ENCODE measurements around the gene NTRK1. TPM values are rescaled to one million over a fixed set of nuclear protein-coding genes. Genes with fewer than 3 reads are reported as not detected.
A peak's percentile ranks its signal among the peaks of the same experiment; 100 is the strongest.

The NTRK1 gene
- total RNA-seq = 1.8 TPM

GRCh38 chr1:156860628-156861423 is at the start of gene NTRK1:
Gene NTRK1, plus strand, starts transcription at chr1:156860865. Its CDS starts 70 bp downstream, at chr1:156860935.
- DNase-seq (ENCODE audit: low spot score) (no peak), ATAC-seq (peak; percentile 41)
- intact Hi-C loops (cut with DNase I) = loop anchor here (10.0 kb wide), 1 partner anchor 166 kb away; no protein-coding TSS in a partner anchor

- no peak for ATAC-seq
Observed at GRCh38 chr1:156811168-156811567, 49.5 kb upstream of the NTRK1 start.

GRCh38 chr1:156812293-156812990 is 48.2 kb upstream of the NTRK1 start:
- intact Hi-C loops (cut with DNase I) = no loop called here
- ATAC-seq (no peak), DNase-seq (ENCODE audit: low spot score) (peak; percentile 35)

More at GRCh38 chr1:156811168-156811567, 49.5 kb upstream of the NTRK1 start:
- peak; percentile 54 for DNase-seq (ENCODE audit: low spot score)
- intact Hi-C loops (cut with DNase I) = no loop called here

GRCh38 chr1:156813298-156813697 is 47.4 kb upstream of the NTRK1 start:
- DNase-seq (ENCODE audit: low spot score) (no peak), ATAC-seq (peak; percentile 1)
- intact Hi-C loops (cut with DNase I) = no loop called here

GRCh38 chr1:156813750-156814570 is 46.7 kb upstream of the NTRK1 start:
- ATAC-seq = peak; percentile 85
- DNase-seq (ENCODE audit: low spot score) = peak; percentile 80

GRCh38 chr1:156814571-156815260 is 45.9 kb upstream of the NTRK1 start:
- DNase-seq (ENCODE audit: low spot score) (peak; percentile 61), ATAC-seq (no peak)
- intact Hi-C loops (cut with DNase I) = no loop called here

More at GRCh38 chr1:156813750-156814570, 46.7 kb upstream of the NTRK1 start:
- intact Hi-C loops (cut with DNase I) = no loop called here

GRCh38 chr1:156815307-156815826 is 45.3 kb upstream of the NTRK1 start:
- peak; percentile 90 for ATAC-seq
- intact Hi-C loops (cut with DNase I) = no loop called here
- DNase-seq (ENCODE audit: low spot score) = peak; percentile 62

- intact Hi-C loops (cut with DNase I) = no loop called here
- ATAC-seq (peak; percentile 9), DNase-seq (ENCODE audit: low spot score) (peak; percentile 50)
Observed at GRCh38 chr1:156815961-156816422, 44.7 kb upstream of the NTRK1 start.

- DNase-seq (ENCODE audit: low spot score) (peak; percentile 62), ATAC-seq (peak; percentile 27)
- intact Hi-C loops (cut with DNase I) = no loop called here
Observed at GRCh38 chr1:156816561-156817328, 43.9 kb upstream of the NTRK1 start, which contains the start of gene SH2D2A. Gene SH2D2A, minus strand, starts transcription at chr1:156816848. Its CDS starts 140 bp downstream, at chr1:156816708.

GRCh38 chr1:156821801-156822200 is 38.9 kb upstream of the NTRK1 start:
- ATAC-seq = no peak
- DNase-seq (ENCODE audit: low spot score) = no peak
- intact Hi-C loops (cut with DNase I) = no loop called here

GRCh38 chr1:156822680-156823079 is 38.0 kb upstream of the NTRK1 start:
- ATAC-seq = no peak
- intact Hi-C loops (cut with DNase I) = no loop called here
- DNase-seq (ENCODE audit: low spot score) = no peak

GRCh38 chr1:156823210-156823790 is 37.4 kb upstream of the NTRK1 start:
- intact Hi-C loops (cut with DNase I) = no loop called here

GRCh38 chr1:156826630-156827029 is 34.0 kb upstream of the NTRK1 start:
- ATAC-seq (no peak), DNase-seq (ENCODE audit: low spot score) (no peak)
- intact Hi-C loops (cut with DNase I) = no loop called here

More at GRCh38 chr1:156823210-156823790, 37.4 kb upstream of the NTRK1 start:
- ATAC-seq (no peak), DNase-seq (ENCODE audit: low spot score) (no peak)

- intact Hi-C loops (cut with DNase I) = no loop called here
- ATAC-seq (no peak), DNase-seq (ENCODE audit: low spot score) (no peak)
Observed at GRCh38 chr1:156828400-156829124, 32.1 kb upstream of the NTRK1 start.

- intact Hi-C loops (cut with DNase I) = no loop called here
- DNase-seq (ENCODE audit: low spot score) = no peak
- ATAC-seq = no peak
Observed at GRCh38 chr1:156832434-156832833, 28.2 kb upstream of the NTRK1 start.

GRCh38 chr1:156833603-156834002 is 27.1 kb upstream of the NTRK1 start:
- intact Hi-C loops (cut with DNase I) = no loop called here

GRCh38 chr1:156834322-156834721 is 26.3 kb upstream of the NTRK1 start:
- ATAC-seq (no peak), DNase-seq (ENCODE audit: low spot score) (no peak)
- intact Hi-C loops (cut with DNase I) = no loop called here

More at GRCh38 chr1:156833603-156834002, 27.1 kb upstream of the NTRK1 start:
- ATAC-seq (no peak), DNase-seq (ENCODE audit: low spot score) (no peak)
